AG10803 (cell line): ENCODE results near the gene MCM6.
A peak's percentile ranks its signal among the peaks of the same experiment; 100 is the strongest.
"Not testable (repeated sequence)": the region's sequence is repeated elsewhere in the genome, so short reads cannot be mapped to it uniquely, and the experiment has no call there.

ENCODE experiments used
- DNase-seq: peaks from one replicate; pipeline ENCODE4 v3.0.0; 2010; ENCODE audit warnings: low read depth
- H3K4me3 ChIP-seq: 2 replicates; pipeline ENCODE4 v1.5.1; 2011; ENCODE audit warnings: mild to moderate bottlenecking, low read length, control low read depth
- TF ChIP-seq, protein P1 (sequence below): conservative IDR thresholded peaks from 2 replicates; pipeline ENCODE4 v1.5.1; 2011; ENCODE audit warnings: mild to moderate bottlenecking, low read length, control low read depth, inconsistent platforms

The MCM6 gene

DNA sequence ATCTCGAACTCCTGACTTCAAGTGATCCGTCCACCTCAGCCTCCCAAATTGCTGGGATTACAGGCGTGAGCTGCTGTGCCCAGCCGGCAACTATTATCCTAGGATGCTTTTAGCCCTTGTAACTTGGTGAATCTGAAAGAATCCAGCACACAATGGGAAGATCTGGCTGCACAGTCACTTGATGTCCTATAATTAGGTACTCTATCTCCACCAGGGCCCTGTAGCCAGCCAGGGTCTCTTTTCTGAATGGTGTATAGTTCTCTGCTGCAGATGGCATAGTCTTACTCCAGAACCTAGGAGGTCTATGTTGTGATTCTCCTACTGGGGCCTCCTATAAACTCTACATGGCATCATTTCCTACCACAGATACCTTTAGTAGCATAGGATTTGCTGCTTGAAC lies 13.9 kb upstream of the MCM6 start:
- H3K4me3 ChIP-seq, result no peak overlapping the region
- TF ChIP-seq, protein P1, sequence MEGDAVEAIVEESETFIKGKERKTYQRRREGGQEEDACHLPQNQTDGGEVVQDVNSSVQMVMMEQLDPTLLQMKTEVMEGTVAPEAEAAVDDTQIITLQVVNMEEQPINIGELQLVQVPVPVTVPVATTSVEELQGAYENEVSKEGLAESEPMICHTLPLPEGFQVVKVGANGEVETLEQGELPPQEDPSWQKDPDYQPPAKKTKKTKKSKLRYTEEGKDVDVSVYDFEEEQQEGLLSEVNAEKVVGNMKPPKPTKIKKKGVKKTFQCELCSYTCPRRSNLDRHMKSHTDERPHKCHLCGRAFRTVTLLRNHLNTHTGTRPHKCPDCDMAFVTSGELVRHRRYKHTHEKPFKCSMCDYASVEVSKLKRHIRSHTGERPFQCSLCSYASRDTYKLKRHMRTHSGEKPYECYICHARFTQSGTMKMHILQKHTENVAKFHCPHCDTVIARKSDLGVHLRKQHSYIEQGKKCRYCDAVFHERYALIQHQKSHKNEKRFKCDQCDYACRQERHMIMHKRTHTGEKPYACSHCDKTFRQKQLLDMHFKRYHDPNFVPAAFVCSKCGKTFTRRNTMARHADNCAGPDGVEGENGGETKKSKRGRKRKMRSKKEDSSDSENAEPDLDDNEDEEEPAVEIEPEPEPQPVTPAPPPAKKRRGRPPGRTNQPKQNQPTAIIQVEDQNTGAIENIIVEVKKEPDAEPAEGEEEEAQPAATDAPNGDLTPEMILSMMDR, result no peak
- no peak for DNase-seq

DNA sequence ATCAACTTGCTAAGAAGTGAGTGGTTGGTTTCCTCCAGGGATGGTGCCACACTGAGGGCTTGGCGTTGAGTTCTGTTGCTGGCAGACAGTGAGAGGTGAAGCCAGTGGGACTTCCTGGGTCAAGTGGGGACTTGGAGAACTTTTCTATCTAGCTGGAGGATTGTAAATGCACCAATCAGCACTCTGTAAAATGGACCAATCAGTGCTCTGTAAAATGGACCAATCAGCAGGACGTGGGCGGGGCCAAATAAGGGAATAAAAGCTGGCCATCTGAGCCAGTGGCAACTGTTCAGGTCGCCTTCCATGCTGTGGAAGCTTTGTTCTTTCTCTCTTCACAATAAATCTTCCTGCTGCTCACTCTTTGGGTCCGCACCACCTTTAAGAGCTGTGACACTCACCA lies 12.3 kb upstream of the MCM6 start:
- H3K4me3 ChIP-seq, DNase-seq: not testable (repeated sequence)

DNA sequence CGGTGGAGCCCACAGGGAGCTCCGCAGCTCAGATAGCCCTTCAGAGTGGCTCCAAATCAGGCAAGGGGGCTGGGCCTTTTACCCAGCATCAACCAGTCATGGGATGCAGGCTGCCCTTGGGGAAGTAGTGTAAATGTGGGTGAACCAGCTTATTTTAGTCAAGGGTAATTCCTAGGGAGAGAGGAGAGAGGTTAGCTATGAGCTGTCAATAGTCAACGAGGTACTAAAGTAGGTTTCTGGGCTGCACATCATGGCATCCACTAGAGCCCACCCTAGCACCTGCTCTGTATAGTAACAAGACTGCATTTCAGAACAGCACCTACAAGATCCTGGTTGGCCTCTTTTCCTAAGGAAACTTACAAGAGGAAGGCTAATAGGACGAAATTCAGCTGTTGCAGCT lies 9.5 kb upstream of the MCM6 start:
- H3K4me3 ChIP-seq, result no peak overlapping the region
- DNase-seq, result no peak
- TF ChIP-seq, protein P1, result no peak

DNA sequence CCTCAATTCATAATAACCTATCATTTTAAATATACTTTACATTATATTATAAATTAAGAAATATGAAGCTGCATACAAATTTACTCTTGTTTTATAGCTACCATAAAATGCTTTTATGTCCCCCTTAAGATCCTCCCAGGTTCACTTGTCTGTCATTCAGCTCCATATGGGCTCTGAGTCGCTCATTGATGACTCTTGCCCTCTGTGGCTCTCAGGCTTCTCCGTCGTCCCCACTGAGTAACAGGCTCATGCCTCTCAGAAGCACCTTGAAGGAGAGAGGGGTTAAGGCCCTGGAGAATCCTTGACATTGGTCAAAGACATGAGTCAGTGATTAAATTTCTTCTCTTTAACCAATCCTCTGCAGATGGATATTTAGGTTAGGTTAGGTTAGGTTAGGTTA lies 6.2 kb upstream of the MCM6 start:
- DNase-seq, result no peak
- TF ChIP-seq, protein P1, result no peak

DNA sequence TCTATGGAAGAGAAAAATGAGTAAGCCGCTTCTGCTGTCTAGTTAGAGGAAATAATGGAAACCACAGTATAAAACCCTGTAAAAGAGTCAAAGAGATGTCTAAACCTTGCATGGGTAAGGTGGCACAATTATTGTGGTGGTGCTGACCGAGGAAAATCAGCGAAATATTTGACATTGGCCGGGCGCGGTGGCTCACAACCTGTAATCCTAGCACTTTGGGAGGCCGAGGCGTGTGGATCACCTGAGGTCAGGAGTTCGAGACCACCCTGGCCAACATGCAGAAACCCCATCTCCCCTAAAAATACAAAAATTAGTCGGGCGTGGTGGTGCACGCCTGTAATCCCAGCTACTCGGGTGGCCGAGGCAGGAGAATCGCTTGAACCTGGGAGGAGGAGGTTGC lies 527 bp upstream of the MCM6 start:
- peak overlapping the region; percentile 78 for H3K4me3 ChIP-seq
- DNase-seq, result not testable (repeated sequence)

More for the DNA sequence above, 6.2 kb upstream of the MCM6 start:
- no peak overlapping the region for H3K4me3 ChIP-seq

DNA sequence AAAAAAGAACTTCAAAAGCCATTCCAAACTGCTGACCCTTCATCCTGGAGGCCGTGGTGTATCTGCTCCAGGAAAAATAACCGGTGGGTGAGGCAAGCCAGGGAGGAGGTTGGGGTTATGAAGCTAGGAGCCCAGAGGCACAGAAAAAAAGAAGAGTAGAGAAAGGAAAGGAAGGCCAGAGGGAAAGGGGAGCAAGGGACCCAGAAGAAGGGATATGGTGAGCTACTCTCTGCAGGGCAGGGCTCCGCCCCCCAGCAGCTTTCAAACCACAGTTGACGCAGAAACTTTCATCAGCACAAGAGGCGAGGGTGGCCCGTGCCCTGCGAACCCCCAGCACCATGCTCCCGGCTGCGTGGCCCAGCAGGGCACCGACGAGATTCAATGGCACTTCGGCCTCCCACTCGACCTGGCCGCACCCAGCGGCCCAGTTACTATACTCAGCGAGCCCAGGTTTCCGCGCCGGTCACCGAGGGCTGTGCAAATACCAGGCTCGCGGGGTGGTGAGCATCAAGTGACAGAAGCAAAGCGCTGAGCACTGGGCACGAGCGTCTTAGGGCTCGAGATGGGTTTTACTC lies 665 bp downstream of the MCM6 start:
- TF ChIP-seq, protein P1, result no peak
- peak; percentile 57 for DNase-seq
- peak overlapping the region; percentile 78 for H3K4me3 ChIP-seq

DNA sequence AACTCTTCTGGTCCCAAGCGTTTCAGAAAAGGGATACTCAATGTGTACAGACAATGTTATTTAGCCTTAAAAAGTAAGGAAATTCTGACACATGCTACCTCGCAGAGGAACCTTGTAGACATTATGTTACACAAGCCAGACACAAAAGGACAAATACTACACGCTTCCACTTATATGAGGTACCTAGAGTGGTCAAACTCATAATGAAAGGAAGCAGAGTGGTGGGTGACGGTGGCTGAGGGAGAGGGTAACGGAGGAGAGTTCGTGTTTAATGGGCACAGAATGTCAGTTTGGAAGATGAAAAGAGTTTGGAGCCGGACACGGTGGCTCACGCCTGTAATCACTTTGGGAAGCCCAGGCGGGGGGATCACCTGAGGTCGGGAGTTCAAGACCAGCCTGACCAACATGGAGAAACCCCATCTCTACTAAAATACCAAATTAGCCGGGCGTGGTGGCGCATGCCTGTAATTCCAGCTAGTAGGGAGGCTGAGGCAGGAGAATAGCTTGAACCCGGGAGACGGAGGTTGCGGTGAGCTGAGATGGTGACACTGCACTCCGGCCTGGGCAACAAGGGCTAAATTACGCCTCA lies 1.4 kb downstream of the MCM6 start:
- no peak for DNase-seq
- TF ChIP-seq, protein P1, result no peak
- peak overlapping the region; percentile 78 for H3K4me3 ChIP-seq

DNA sequence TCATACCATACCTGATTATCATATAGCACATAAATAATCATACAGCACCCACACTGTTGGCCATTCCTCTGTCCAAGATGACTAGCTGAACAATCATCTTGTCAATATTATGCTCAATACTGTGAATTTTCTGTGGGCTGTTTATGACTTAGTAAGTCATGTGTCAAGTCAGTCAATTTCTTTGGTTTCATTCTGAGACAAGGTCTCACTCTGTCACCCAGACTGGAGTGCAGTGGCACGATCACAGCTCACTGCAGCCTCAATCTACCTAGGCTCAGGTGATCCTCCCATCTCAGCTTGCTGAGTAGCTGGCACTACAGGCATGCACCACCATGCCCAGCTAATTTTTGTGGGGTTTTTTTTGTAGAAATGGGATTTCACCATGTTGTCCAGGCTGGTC lies 5.7 kb downstream of the MCM6 start:
- no peak for DNase-seq
- TF ChIP-seq, protein P1, result no peak
- no peak overlapping the region for H3K4me3 ChIP-seq
